HG03097 (cell line): ENCODE measurements around the gene TRAF6.
"Not testable (repeated sequence)": the region's sequence is repeated elsewhere in the genome, so short reads cannot be mapped to it uniquely, and the experiment has no call there.

ENCODE experiments used
- ATAC-seq: cut with Tn5 transposase; IDR thresholded peaks from one replicate; pipeline ENCODE4 v1.9.1; 2021; ENCODE audit not compliant: unreplicated experiment, low FRiP score

TRAF6 gene

GRCh38 chr11:36509694-36510593 is at the start of gene TRAF6:
Gene TRAF6, minus strand, starts transcription at chr11:36510272. Its CDS starts 8,757 bp downstream, at chr11:36501515.
- peak; percentile 96 for ATAC-seq

GRCh38 chr11:36558571-36559413 is 48.7 kb upstream of the TRAF6 start:
- ATAC-seq = peak; percentile 92

- ATAC-seq = no peak
Observed at GRCh38 chr11:36557991-36558390, 47.9 kb upstream of the TRAF6 start.

GRCh38 chr11:36557390-36557789 is 47.3 kb upstream of the TRAF6 start:
- not testable (repeated sequence) for ATAC-seq

- no peak for ATAC-seq
Observed at GRCh38 chr11:36550385-36551115, 40.5 kb upstream of the TRAF6 start.

GRCh38 chr11:36540998-36541397 is 30.9 kb upstream of the TRAF6 start:
- ATAC-seq = peak; percentile 91

- no peak for ATAC-seq
Observed at GRCh38 chr11:36534276-36534840, 24.3 kb upstream of the TRAF6 start.

- no peak for ATAC-seq
Observed at GRCh38 chr11:36532941-36533601, 23.0 kb upstream of the TRAF6 start.

- no peak for ATAC-seq
Observed at GRCh38 chr11:36530840-36531239, 20.8 kb upstream of the TRAF6 start.

GRCh38 chr11:36513965-36514364 is 3.9 kb upstream of the TRAF6 start:
- no peak for ATAC-seq

- ATAC-seq = no peak
Observed at GRCh38 chr11:36512016-36512415, 1.9 kb upstream of the TRAF6 start.

GRCh38 chr11:36511062-36511461 is 990 bp upstream of the TRAF6 start:
- ATAC-seq = not testable (repeated sequence)

GRCh38 chr11:36510594-36510942 is 496 bp upstream of the TRAF6 start:
- no peak for ATAC-seq

GRCh38 chr11:36509201-36509639 is 852 bp downstream of the TRAF6 start:
- ATAC-seq = peak; percentile 18

GRCh38 chr11:36508743-36509142 is 1.3 kb downstream of the TRAF6 start:
- ATAC-seq = no peak

- no peak for ATAC-seq
Observed at GRCh38 chr11:36507824-36508489, 2.1 kb downstream of the TRAF6 start.

- no peak for ATAC-seq
Observed at GRCh38 chr11:36501236-36501635, 8.8 kb downstream of the TRAF6 start.

- ATAC-seq = peak; percentile 67
Observed at GRCh38 chr11:36500315-36500721, 9.8 kb downstream of the TRAF6 start.

- no peak for ATAC-seq
Observed at GRCh38 chr11:36499315-36499714, 10.8 kb downstream of the TRAF6 start.
